Esophagus squamous epithelium (tissue), 4 donors: ENCODE results near the gene ERC2.

Experiments
- CTCF ChIP-seq, 6 experiments: fragments of 450-650 bp in 4 of 6; fragments of 200-600 bp in 2 of 6; sonication (generic) in 2 of 6; IDR thresholded peaks; one replicate each; pipeline ENCODE4 v1.5.1; 2016 to 2019; ENCODE audit warnings: antibody characterized with exemption in 6 of 6, mild to moderate bottlenecking in 4 of 6, moderate library complexity in 4 of 6
- POLR2A ChIP-seq, 4 donors: fragments of 450-650 bp; IDR thresholded peaks; one replicate each; pipeline ENCODE4 v1.6.1; 2017; ENCODE audit warnings: antibody characterized with exemption in 4 of 4, mild to moderate bottlenecking in 4 of 4, moderate library complexity in 3 of 4

- no peak for TF ChIP-seq CTCF (IDR thresholded peaks at IDR 0.05)
- no peak for TF ChIP-seq POLR2A (IDR thresholded peaks at IDR 0.05)
Observed at GRCh38 chr3:55555873-55556618, 912.2 kb downstream of the ERC2 start.
